SK-N-SH treated with all-trans-retinoic acid at 6 μM for 48 hours (cell line): ENCODE measurements around the gene TAS2R39.

Experiments
- ARNTL ChIP-seq: fragments of 450-650 bp; formaldehyde crosslinking; IDR thresholded peaks from 2 replicates; pipeline ENCODE4 v1.5.0; 2020; ENCODE audit warnings: low read depth, mild to moderate bottlenecking, moderate library complexity, borderline replicate concordance
- CREB5 ChIP-seq: fragments of 250-450 bp; sonication (Bioruptor Pico); IDR thresholded peaks from 2 replicates; pipeline ENCODE4 v1.5.1; 2020; ENCODE audit warnings: low read depth, mild to moderate bottlenecking, moderate library complexity
- ESRRG ChIP-seq: fragments of 250-450 bp; sonication (Bioruptor Pico); IDR thresholded peaks from 2 replicates; pipeline ENCODE4 v1.6.1; 2021; ENCODE audit warnings: mild to moderate bottlenecking
- ISL1 ChIP-seq: fragments of 250-450 bp; sonication (Bioruptor Pico); IDR thresholded peaks from 2 replicates; pipeline ENCODE4 v2.1.2; 2022; ENCODE audit warnings: mild to moderate bottlenecking, moderate library complexity
- PATZ1 ChIP-seq: fragments of 250-450 bp; sonication (Bioruptor Pico); IDR thresholded peaks from 2 replicates; pipeline ENCODE4 v1.8.0; 2020; ENCODE audit warnings: mild to moderate bottlenecking, moderate library complexity, borderline replicate concordance
- POU6F1 ChIP-seq: fragments of 250-450 bp; sonication (Bioruptor Pico); IDR thresholded peaks from 2 replicates; pipeline ENCODE4 v1.8.0; 2021; ENCODE audit warnings: low read depth, mild to moderate bottlenecking, moderate library complexity, borderline replicate concordance
- RARB ChIP-seq: fragments of 250-450 bp; sonication (Bioruptor Pico); IDR thresholded peaks from 2 replicates; pipeline ENCODE4 v1.8.0; 2021; ENCODE audit warnings: mild to moderate bottlenecking, moderate library complexity
- TCF4 ChIP-seq: fragments of 250-450 bp; sonication (Bioruptor Pico); IDR thresholded peaks from 2 replicates; pipeline ENCODE4 v1.8.0; 2021; ENCODE audit warnings: mild to moderate bottlenecking, moderate library complexity, borderline replicate concordance
- TOX ChIP-seq: fragments of 250-450 bp; sonication (Bioruptor Pico); IDR thresholded peaks from 2 replicates; pipeline ENCODE4 v1.8.0; 2021; ENCODE audit warnings: mild to moderate bottlenecking, moderate library complexity, borderline replicate concordance
- ZFP3 ChIP-seq: fragments of 250-450 bp; sonication (Bioruptor Pico); IDR thresholded peaks from 2 replicates; pipeline ENCODE4 v1.5.0; 2020; ENCODE audit warnings: mild to moderate bottlenecking, moderate library complexity
- ZFP30 ChIP-seq: fragments of 450-650 bp; formaldehyde crosslinking; IDR thresholded peaks from 2 replicates; pipeline ENCODE4 v1.5.0; 2022; ENCODE audit warnings: mild to moderate bottlenecking, moderate library complexity
- ZNF565 ChIP-seq: fragments of 450-650 bp; formaldehyde crosslinking; conservative IDR thresholded peaks from 2 replicates; pipeline ENCODE4 v1.5.0; 2020; ENCODE audit warnings: low read depth, mild to moderate bottlenecking, moderate library complexity
- ZNF70 ChIP-seq: fragments of 450-650 bp; formaldehyde crosslinking; IDR thresholded peaks from 2 replicates; pipeline ENCODE4 v1.5.0; 2020; ENCODE audit warnings: mild to moderate bottlenecking, moderate library complexity

GRCh38 chr7:143202161-143202560 lies 18.9 kb downstream of the TAS2R39 start:
- TF ChIP-seq POU6F1 (no peak), RARB (CRISPR knock-in tag) (no peak), ZFP30 (no peak), PATZ1 (CRISPR knock-in tag) (no peak), ISL1 (no peak), ZNF565 (CRISPR knock-in tag) (no peak), TCF4 (CRISPR knock-in tag) (no peak), ZNF70 (no peak), TOX (CRISPR knock-in tag) (no peak), ARNTL (CRISPR knock-in tag) (no peak), CREB5 (CRISPR knock-in tag) (no peak), ESRRG (no peak), ZFP3 (CRISPR knock-in tag) (no peak)
